HG02870 (cell line): Measurements from ENCODE around the gene ANKRD28.
"Not testable (repeated sequence)": the region's sequence is repeated elsewhere in the genome, so short reads cannot be mapped to it uniquely, and the experiment has no call there.

Experiments used
- ATAC-seq: cut with Tn5 transposase; IDR thresholded peaks from one replicate; pipeline ENCODE4 v1.9.1; 2021; ENCODE audit warnings: mild to moderate bottlenecking, moderate library complexity; ENCODE audit not compliant: unreplicated experiment

ANKRD28 gene

DNA sequence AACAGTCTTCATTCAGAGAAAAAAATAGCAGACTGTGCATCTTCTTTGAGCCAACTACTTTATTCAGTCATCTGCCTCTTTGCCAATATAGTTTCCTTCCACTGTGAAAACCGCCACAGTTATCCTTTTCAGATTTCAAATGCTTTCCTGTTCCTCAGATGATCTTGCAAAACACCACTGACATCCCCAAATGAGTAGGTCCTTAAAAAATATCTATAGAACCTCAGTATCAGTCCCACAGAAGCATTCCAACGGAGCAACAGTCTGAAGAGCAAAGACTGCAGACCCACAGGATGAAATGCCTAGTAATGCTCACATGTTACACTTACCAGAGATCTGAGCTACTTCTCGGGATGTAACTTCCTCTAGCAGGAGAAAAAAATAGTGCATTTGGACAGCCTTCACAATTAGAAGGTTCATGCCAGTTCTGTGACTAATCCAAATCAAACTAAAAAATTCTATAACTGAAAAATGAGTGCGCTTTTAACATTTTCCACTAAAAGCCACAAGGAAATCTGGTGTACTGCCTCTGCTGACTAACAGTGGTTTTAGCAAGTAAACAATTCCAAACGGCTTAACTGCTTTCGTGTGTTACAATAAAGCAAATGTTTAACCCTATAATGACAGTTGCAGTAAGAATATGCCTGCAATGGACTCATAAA is at the start of gene ANKRD28:
Gene ANKRD28 (minus strand): TSS at position 338 of the 662 bp plus-strand sequence. CDS start 1,458 bp downstream, outside the sequence.
- ATAC-seq: no peak

DNA sequence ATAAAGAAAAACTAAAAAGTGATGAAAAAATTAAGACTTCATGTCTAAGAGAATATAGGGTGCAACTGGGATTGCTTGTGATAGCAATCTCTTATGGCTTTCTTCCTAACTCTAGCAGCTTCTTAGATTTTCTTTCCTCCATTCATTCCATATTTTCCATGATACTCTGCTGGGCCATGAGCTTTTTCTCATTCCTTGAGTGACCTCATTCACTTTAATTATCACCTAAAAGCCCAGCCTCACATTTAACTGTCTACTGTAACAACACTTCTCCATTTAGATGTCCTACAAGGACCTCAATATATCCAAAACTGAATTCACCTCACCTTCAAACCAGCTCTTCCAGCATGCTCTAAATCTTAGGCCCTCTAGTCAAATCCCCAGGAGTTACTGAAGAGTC is 49.5 kb upstream of the ANKRD28 start:
- ATAC-seq: no peak

DNA sequence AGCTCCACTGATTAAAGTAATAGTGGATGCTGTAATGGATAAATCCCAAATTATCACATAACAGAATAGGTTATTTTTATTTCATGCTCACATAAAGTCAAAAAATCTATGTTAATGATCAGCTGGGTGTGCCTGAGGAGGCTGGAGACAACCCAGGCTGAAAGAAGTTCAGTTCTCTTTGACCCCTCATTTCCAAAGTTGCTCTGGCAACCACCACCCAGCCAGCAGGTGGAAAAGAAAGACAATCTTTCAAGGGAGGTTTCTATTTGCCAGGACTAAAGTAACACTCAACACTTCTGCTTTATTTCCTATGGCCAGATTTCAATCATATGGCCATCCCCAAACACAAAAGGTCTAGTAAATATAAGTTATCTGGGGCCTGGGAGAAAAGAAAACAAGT is 48.8 kb upstream of the ANKRD28 start:
- ATAC-seq: no peak

DNA sequence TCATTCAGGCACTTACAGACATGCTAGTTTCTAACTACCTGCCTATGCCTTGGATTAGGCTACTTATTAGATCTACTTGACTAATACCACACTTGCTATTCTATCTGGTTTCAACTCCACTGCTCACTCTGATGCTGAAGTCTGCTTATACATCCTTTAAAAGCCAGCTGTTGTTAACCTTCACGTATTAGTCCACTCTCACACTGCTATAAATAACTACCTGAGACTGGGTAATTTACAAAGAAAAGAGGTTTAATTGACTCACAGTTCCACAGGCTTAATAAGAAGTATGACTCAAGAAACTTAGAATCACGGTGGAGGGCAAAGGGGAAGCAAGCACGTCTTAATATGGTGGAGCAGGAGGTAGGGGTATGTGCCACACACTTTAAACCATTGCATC is 47.7 kb upstream of the ANKRD28 start:
- ATAC-seq: peak; percentile 80

DNA sequence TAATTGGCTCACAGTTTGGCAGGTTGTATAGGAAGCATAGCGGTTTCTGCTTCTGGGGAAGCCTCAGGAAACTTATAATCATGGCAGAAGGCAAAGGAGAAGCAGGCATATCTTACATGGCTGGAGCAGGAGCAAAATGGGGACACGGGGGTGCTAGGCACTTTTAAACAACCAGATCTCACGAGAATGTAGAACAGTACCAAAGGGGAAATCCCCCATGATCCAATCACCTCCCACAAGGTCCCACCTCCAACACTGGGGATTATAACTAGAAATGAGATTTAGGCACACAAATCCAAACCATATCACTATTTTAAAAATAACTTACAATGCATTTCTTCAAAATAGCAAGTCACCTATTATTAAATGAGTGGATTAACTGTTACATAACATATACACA is 47.1 kb upstream of the ANKRD28 start:
- no peak for ATAC-seq

DNA sequence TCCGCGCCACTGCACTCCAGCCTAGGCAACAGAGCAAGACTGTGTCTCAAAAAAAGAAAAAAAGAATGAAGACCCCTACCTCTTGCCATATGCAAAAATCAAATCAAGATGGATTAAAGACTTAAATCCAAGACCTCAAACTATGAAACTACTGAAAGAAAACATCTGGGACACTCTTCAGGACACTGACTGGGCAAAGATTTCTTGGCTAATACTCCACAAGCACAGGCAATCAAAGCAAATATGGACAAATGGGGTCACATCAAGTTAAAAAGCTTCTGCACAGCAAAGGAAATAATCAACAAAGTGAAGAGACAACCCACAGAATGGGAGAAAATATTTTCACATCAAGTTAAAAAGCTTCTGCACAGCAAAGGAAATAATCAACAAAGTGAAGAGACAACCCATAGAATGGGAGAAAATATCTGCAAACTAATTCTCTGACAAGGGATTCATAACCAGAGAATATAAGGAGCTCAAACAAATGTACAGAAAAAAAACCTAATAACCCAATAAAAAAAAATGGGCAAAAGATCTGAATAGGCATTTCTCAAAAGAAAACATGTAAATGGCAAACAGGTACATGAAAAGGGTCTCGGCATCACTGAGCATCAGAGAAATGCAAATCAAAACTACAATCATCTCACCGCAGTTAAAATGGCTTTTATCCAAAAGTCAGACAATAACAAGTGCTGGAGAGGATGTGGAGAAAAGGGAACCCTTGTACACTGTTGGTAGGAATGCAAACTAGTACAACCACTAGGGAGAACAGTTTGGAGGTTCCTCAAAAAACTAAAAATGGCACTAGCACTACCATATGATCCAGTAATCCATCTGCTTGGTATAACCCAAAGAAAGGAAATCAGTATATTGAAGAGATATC is 43.6 kb upstream of the ANKRD28 start:
- not testable (repeated sequence) for ATAC-seq

DNA sequence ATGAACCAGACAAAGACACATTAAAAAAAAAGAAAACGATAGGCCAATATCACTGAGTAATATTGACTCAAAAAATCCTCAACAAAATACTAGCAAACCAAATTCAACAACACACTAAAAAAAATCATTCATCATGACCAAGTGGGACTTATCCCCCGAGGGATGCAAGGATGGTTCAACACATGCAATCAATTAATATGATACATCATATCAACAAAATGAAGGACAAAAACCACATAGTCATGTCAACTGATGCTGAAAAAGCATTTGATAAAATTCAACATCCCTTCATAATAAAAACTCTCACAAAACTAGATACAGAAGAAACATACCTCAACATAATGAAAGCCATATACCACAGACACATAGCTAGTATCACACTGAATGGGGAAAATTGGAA is 41.8 kb upstream of the ANKRD28 start:
- ATAC-seq: no peak

DNA sequence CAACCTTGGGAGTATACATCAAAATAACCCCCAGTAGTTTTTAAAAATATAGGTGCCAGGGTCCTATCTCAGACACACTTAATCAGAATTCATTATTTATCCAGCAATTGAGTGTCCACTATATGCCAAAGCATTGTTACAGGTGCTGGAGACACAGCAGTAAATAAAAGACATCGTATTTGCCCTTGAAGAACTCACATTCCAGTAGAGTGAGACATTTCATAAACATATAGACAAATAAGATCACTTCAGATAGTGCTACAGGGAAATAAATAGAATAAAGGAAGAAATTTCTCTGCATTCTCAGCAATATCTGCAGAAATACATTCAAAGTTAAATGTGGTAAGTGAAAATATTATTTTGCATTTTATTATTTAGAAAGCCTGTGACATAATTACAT is 34.1 kb upstream of the ANKRD28 start:
- no peak for ATAC-seq

DNA sequence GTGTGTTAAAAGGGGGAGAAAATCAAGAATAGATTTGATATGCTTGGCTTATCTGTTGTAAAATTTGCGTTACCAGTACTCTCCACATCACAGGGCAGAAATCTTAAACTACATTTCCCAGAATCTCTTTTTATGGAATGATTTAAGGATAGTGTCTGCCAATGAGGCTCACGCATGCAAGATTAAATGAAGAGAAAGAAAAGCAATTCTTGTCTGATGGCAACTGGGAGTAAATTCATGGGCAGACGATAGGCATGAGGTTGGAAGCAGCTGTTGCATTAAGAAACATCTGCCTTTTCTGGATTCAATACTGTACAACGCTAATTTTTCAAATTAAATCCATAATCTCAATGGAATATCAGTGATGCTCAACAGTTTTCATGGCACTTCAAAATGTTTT is 27.2 kb upstream of the ANKRD28 start:
- no peak for ATAC-seq

DNA sequence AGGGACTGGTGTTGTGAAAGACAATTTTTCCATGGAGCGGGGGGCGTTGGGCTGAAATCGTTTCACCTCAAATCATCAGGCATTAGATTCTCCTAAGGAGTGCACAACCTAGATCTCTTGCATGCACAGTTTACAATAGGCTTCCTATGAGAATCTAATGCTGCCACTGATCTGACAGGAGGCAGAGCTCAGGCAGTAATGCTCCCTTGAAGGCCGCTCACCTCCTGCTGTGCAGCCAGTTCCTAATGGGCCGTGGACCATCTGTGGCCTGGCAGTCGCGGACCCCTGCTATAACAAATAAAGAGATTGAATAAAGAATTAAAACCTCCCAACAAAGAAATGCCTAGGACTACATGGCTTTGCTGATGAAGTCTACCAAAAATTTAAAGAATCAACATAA is 25.3 kb upstream of the ANKRD28 start:
- ATAC-seq: no peak

DNA sequence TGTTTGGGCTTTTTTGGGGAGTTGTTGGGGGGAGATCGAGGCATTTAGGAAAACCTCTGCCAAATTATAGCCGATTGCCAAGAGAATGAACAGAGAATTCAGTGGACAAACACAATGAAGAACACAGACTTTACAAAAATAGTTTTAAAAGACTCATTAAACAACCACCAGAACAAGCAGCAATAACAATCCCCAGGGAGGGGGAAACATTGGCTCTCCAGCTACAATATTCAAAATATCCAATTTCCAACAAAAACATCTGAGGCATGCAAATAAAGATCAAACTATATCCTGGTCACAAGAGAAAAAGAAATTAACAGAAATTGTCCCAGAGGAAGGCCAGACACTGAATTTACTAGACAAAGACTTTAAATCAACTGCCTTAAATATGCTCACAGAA is 24.5 kb upstream of the ANKRD28 start:
- ATAC-seq: no peak

DNA sequence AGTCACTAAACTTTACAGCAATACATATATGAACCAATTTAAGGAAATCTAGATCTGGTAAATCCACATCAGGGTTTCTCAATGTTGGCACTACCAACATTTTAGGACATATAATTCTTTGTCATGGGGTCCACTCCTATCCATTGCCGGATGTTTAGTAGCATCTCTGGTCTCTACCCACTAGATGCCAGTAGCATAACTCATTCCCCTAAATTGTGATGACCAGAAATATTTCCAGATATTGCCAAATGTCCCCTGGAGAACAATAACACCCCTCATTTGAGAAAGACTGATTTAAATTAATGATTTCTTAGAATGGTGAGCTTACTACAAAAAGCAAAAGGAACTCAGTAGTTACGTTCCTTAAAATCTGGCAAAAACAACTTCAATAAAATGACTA is 23.1 kb upstream of the ANKRD28 start:
- no peak for ATAC-seq

DNA sequence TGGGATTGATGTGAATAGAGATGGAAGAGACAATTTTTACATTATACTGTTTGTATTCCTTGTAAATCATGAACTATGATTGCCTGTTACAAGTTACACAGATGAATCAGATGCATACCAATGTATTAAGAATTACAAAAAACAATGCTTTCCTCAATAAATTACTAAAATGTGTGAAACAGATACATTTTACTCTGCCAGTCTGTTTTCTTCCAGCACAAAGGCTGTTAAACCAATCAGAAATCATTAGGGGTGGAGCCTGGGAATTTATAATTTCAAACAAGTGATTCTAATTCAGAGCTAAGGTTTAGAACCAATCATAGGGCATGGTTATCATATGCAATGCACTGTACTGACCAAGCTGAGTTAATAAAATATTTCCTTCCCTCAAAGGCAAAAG is 21.8 kb upstream of the ANKRD28 start:
- no peak for ATAC-seq

DNA sequence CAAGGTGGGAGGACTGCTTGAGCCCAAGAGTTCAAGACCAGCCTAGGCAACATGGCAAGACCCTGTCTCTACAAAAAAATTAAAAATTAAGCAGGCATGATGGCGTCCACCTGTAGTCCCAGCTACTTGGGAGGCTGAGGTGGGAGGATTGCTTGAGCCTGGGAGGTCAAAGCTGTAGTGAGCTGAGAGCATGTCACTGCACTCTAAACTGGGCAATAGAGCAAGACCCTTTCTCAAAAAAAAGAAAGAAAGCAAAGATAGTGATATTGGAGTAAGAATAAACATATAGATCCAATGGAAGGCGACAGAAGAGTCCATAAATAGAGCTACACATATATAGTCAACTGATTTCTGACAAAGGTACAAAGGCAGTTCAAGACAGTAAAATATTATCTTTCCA is 21.3 kb upstream of the ANKRD28 start:
- no peak for ATAC-seq

DNA sequence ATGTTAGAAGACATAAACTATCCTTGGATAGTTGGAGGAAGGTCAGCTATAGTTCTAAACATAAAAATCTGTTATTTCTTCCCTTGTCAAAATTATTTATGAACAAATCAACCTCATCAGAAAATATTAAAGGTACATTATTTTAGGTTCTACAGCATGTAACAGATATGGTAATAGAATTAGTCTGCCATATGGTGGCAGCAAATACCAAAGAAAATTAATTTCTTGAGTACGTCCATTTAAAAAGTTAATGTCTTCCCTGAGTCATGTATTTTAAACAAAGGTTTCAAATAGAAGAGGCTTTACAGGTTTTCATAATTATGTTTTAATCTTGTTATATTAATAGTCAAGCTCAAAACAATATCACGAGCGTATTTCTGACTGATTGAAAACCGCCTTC is 17.9 kb upstream of the ANKRD28 start:
- ATAC-seq: no peak

DNA sequence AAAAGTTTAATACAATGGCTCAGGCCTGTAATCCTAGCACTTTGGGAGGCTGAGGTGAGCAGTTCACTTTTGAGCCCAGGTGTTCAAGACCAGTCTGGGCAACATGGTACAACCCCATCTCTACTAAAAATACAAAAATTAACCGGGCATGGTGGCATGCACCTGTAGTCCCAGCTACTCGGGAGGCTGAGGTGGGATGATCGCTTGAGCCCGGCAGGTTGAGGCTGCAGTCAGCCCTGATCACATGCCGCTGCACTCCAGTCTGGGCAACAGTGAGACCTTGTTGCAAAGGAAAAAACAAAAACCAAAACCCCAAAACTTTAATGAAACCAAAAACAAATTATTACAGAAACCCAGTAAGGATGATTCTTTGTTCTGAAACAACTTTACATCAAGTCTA is 15.3 kb upstream of the ANKRD28 start:
- ATAC-seq: not testable (repeated sequence)

DNA sequence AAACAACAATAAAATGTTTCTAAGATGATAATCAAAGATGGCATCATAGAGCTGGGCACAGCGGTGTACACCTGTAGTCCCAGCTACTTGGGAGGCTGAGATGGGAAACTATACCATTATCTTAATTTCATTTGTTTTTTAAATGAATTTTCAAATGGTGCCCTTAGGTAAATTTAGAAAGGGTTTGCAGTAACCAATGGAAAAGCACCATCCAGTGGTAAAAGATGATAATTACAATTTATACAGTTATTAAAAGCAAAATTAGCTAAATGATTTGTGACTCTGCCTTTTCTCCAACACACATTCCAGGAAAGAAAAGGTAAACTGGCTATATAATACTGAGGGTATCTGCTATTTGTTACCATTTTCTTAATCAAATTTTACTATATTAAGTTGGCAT is 14.4 kb upstream of the ANKRD28 start:
- no peak for ATAC-seq

DNA sequence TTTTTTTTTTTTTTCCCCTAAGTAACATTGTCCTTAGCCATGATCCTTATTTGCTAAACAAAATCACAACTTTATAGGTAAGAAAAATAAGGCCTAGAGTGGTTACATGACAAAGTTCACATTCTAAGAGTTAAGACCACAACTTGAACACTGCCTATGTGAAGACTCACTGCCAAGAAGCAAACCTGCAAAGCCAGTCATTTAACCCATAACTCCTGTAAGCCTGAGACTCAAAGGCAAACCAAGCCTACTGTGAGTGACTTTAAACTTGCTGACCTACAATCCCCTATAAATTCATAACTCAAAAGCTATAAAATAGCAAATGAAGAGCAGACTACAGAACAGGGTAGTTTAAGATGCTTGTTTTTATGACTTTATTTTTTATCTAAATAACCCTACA is 12.9 kb upstream of the ANKRD28 start:
- peak; percentile 49 for ATAC-seq

DNA sequence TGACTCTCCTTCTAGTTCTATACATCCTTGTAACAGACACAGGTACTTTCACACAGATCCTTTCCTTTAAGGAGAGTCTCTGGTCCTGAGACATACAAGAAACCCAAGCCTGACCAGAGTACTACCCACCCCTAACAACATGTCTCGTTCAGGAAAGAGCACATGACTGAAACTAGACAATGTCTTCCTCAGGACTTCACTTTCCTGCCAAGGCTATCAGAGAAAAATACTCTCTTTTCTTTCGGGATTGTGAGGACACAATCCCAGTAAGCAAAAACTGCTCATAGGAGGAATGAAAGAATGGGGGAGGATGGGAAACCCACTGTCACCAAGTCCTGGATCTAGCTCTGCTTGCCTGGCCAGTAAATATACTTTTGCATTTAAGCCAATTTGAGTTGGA is 11.5 kb upstream of the ANKRD28 start:
- no peak for ATAC-seq

DNA sequence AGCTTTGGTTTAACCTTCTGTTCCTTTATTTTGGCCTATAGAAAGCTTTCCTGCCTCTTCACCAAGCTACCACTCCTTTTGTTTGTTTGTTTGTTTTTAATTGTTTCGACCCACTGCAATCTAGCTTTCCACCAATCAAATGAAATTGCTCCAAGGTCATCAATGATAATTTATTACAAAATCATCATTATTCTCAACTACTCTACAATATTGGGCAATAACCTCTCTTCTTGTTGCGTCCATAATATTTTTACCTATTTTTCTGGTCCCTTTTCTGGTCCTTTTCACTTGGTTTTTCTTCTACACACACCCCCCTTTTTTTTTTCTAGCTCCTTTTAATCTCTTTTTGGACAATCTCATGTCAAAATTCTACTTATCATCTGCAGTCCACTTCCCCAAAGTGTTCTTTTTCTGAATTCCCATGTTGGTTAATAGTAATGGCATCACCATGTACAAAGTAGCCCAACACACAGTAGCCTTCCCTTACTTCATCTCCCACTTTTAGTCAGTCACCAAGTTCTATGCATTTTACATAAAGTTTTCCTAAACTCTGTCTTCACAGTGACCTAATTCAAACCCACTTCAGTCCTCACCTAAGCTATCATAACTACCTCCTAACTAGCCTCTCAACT is 11.0 kb upstream of the ANKRD28 start:
- ATAC-seq: no peak

DNA sequence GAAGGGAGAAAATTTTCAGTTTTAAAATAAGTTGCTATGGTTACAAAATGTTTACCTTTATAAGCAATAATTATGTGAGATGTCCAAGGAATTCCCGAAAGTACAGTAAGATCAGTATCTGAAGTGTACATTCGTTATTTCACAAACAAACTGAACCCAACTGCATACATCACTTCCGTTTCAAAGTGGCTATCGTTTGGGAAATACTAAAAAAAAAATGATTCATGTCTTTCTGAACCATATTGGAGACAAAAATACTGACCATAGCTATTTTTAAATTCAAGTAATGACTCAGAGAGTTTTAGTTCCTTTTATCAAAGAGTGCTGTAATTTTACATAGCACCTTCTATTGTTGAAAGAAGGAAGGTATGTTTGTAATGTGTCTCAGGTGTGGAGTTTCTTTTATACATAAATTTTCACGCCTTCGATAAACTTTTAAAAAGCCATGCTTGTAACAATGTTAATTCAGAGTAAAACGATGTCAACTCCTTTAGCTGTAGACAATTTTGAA is 8.0 kb upstream of the ANKRD28 start:
- ATAC-seq: peak; percentile 68
